ENCODE measurements around the gene SERPINA6.

The SERPINA6 gene

DNA sequence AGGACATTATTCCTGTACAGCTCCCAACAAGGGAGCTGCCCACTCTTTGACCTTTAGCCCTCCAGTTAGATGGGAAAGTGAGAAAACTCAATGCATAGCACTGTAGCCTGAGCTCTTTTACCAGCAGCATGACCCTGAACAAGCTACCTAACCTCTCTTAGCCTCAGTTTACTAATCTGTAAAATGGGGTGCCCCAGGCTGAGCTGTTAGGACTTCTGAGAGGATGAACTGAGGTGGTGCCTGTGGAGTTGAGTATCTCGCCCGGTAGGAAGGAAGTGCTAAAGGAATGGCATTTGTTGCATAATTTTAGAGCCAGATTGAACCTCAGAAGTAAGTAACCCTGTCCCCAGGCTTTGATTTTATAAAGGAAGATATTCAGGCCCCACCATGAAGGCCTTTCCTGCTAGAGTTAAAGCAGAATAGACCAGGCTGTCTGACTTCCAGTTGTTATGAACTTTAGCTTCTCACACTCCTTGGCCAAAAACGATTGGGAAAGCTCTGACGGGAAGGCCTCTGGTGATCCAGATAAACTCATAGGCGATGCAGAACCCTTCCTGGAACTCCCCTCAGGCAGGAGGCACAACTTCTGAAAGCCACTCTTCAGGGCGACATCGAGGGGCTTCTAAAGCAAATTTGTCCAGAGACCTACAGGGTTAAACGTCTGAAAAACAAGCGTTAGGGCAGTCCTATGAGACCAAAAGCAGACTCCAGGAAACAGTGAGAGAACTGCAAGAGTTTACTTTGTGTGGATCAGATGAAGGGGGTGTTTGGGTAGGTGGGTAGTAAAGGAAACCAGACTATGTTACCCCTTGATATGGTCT, 27.6 kb downstream of the SERPINA6 start:
- TF ChIP-seq, protein P1, sequence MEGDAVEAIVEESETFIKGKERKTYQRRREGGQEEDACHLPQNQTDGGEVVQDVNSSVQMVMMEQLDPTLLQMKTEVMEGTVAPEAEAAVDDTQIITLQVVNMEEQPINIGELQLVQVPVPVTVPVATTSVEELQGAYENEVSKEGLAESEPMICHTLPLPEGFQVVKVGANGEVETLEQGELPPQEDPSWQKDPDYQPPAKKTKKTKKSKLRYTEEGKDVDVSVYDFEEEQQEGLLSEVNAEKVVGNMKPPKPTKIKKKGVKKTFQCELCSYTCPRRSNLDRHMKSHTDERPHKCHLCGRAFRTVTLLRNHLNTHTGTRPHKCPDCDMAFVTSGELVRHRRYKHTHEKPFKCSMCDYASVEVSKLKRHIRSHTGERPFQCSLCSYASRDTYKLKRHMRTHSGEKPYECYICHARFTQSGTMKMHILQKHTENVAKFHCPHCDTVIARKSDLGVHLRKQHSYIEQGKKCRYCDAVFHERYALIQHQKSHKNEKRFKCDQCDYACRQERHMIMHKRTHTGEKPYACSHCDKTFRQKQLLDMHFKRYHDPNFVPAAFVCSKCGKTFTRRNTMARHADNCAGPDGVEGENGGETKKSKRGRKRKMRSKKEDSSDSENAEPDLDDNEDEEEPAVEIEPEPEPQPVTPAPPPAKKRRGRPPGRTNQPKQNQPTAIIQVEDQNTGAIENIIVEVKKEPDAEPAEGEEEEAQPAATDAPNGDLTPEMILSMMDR (IDR thresholded peaks at IDR 0.05; ENCODE audit: control extremely low read depth, extremely low read depth, low read depth, missing control alignments) = no peak
- ChIA-PET CTCF (no interaction called here), POLR2A (no interaction called here)
- DNase-seq (ENCODE audit: extremely low spot score) = no peak

DNA sequence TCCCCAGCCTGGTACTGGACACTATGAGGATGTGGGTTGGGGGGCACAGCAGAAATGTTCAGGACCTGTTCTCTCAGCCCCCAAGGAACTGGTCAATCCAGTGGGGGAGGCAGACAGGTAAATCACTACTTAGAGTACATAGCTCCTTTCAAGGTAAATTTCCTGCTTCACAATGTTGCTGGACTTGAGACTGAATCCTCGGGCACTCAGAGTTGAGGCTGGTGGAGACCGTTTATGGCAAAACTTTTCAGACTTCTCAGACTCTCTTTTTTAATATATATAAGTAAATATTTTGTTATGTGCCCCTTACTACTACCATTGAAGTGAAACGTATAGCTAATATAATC, 29.6 kb downstream of the SERPINA6 start:
- ChIA-PET CTCF (interaction anchor here (1.6 kb wide), 1 partner anchor 16 kb away, joined by 3 read pairs; no protein-coding TSS in a partner anchor), POLR2A (no interaction called here)
- DNase-seq (ENCODE audit: extremely low spot score) = no peak
- TF ChIP-seq, protein P1 (IDR thresholded peaks at IDR 0.05; ENCODE audit: control extremely low read depth, extremely low read depth, low read depth, missing control alignments) = no peak

DNA sequence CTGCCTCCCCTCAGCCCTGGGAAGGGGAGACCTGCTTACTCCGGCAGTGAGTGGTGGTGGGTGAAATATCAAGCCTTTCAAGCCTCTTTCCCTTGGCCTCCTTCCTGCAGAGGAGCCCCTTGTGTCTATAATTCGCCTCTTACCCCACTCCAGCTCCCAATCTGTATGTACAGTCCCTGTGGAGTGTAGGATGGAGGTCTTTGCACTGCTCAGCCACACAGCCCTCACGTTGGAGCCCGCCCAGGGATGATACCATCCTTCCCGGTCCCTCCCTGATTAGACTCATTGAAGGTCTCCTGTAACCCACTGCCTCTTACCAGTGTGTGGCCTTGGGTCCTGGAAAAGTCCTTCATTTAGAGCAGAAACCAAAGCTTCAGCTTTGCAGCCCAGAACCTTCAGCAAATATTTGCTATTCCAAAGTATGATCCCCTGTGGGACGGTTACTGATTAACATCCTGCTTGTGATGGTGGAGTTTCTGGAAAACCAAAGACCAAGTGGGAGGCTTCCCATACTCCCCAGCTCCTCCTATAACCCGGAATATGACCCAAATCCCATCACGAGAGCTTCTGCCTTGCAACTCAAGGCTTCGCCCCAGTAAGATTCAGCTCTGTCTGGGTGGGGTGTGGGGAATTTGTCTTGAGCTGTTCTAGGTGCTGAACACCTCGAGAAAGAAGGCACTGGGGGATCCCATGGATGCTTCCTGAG, 30.1 kb downstream of the SERPINA6 start, which contains the start of gene SERPINA10:
Gene SERPINA10 (minus strand): TSS at position 397 of the 706 bp plus-strand sequence. CDS start 2,675 bp downstream, outside the sequence.
- DNase-seq (ENCODE audit: extremely low spot score) = no peak
- TF ChIP-seq, protein P1 (IDR thresholded peaks at IDR 0.05; ENCODE audit: control extremely low read depth, extremely low read depth, low read depth, missing control alignments) = no peak
- POLR2A ChIA-PET = no interaction called here
- CTCF ChIA-PET = interaction anchor here (1.6 kb wide), 1 partner anchor 17 kb away, joined by 3 read pairs; no protein-coding TSS in a partner anchor

DNA sequence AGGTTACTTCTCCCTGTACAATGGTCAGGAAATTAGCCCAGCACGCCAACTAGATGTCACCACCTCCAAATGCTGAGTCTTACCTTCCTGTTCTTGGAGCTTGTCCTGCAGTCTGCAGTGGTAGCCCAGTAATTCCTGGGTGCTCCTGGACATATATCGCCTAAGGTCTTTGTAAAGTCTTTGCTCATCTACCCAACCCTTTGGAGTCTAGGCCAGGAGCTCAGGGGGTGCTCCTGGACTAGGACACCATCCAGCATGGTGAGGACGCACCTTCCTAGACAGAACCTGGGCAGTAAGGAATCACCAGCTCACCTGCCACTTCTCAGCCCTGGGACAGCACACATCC, 30.6 kb downstream of the SERPINA6 start:
- CTCF ChIA-PET = no interaction called here
- POLR2A ChIA-PET = no interaction called here
- TF ChIP-seq, protein P1 (IDR thresholded peaks at IDR 0.05; ENCODE audit: control extremely low read depth, extremely low read depth, low read depth, missing control alignments) = no peak
- DNase-seq (ENCODE audit: extremely low spot score) = no peak

DNA sequence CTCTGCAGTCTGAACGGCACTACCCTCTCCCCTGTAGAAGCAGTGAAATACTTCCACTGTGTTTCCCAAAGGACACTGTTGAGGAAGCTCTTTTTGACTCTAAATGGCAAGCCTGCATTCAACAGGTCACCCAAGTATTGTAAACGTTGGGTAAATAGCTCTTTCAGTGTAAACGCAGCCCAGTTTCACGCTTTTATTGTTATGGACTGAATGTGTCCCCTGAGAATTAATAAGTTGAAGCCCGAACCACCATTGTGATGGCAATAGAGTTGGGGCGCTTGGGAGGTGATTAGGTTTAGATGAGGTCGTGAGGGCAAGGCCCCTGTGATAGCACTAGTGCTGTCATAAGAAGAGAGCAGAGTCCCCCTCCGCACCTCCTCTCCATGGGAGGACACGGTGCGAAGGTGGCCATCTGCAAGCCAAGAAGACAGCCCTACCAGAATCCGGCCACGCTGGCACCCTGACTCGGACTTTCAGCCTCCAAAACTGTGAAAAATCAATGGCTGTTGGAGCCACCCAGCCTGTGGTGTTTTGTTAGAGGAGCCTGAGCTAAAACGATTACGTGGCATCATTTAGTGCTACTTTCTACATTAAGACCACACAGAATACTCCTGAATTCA, 31.1 kb downstream of the SERPINA6 start:
- TF ChIP-seq, protein P1 (IDR thresholded peaks at IDR 0.05; ENCODE audit: control extremely low read depth, extremely low read depth, low read depth, missing control alignments) = no peak
- ChIA-PET CTCF (no interaction called here), POLR2A (no interaction called here)

DNA sequence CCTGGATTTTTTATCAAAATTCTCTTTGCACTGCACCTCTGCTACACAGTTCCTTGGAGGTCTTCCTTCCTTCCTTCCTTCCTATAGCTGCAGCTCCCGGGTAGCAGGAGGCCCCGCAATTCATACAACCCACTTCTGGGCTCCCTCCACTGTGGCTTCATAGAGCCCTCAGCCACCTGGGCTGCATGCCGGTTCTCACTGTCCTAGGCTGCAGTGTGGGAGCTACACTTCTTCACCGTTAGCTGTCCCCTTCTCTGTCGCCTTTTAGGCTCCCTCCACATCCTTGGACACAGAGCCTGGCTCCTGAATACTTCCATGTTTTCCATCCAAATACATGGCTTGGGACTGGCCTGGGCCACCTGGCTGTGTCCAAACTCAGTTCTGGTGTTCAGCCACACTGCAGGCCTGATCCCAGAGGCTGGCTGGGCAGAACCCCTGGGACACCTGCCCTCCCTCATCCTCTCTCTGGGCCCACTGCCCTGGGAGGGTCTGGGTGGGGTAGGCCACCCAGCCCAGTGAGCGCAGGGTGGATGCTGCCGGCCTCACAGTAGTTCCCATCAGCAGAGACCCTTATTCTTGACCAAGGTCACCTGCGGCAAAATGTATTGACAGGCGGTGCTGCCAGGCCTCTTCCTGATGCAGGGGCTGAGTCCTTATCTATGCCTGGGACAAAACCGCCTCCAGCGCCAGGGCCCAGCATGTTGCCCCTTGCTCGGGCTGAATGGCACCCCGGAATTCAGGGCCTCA, 31.8 kb downstream of the SERPINA6 start:
- TF ChIP-seq, protein P1 (IDR thresholded peaks at IDR 0.05; ENCODE audit: control extremely low read depth, extremely low read depth, low read depth, missing control alignments) = no peak
- ChIA-PET POLR2A (no interaction called here), CTCF (interaction anchor here (1.1 kb wide), 1 partner anchor 9 kb away, joined by 3 read pairs; no protein-coding TSS in a partner anchor)
- no peak for DNase-seq (ENCODE audit: extremely low spot score)

More for the DNA sequence above, 31.1 kb downstream of the SERPINA6 start:
- no peak for DNase-seq (ENCODE audit: extremely low spot score)
